Stimulated activated CD4-positive, alpha-beta T cell treated with anti-CD3 and anti-CD28 coated beads, TNF-alpha, amount 100 ng/mL, for 4 hours (primary cell): ENCODE results near the gene PARP15.
"Not testable (repeated sequence)": the region's sequence is repeated elsewhere in the genome, so short reads cannot be mapped to it uniquely, and the experiment has no call there.

Source experiments
- DNase-seq, 3 experiments: peaks; one replicate each; pipeline ENCODE4 v3.0.0-alpha.2; 2020; ENCODE audit warnings: low read depth in 3 of 3

PARP15 gene

DNA sequence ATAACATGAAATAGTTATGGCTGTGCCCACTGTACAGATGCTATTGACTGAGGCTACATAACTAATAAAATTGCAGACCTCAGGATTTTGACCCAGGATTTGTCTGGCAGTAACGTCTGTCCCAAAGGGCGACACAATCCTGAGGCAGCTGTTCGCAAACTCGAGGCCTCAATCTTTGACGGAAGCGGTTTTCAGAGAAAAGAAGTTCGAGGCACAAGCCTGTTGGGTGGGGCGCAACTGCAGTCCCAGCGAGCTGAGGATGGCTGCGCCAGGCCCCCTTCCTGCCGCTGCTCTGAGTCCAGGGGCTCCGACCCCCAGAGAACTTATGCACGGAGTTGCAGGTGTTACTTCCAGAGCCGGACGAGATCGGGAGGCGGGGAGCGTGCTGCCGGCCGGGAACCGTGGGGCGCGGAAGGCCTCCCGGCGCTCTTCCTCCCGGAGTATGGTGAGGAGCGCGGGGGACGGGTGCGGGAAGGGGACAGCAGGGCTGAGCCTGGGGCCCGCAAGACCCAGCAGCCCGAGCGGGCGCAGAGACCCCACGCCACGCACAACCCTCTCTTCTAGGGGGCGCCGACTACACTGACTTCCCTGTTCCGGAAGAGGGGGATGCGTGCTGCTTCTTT, at the start of gene PARP15:
TSS of gene PARP15 (plus strand) at position 242 of the 623 bp plus-strand sequence. CDS start at position 260, 18 bp downstream.
- peak in 1 of 3 experiments; percentile 26 for DNase-seq

DNA sequence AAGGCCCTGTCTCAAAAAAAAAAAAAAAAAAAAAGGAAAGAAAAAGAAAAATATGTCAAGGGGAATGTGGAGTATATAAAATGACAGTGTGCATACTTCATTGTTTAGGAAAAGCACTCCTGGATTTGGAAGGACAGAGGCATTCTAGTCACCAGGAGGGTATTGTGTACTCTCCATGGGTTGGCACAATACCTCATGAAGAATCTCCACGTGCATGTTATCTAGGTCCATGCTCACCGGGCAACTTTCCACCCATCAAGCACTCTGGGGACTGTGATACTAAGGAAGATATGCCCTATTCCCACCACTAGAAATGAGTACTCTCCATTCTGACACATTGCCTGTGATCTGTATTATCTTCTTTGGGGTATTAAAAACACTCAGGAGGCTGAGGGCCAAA, 47.3 kb upstream of the PARP15 start:
- no peak for DNase-seq

DNA sequence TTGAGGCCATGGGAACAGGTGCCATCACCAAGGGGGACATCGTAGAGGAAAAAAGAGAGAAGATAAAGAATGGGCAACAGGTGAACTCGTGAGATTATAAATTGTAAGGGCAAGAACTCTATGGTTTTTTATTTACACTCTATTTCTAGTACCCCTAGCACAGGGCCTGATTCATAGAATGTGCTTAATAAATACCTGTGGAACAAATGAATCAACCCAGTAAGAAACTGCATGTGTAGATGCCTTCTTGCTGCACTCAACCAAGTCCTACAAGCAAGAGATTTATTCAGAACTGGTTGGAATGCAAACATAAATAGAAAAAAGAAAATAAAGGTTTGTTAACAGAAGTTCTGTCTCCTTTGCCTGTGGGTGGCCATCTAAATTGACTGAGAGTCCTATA, 44.0 kb upstream of the PARP15 start:
- DNase-seq = no peak

DNA sequence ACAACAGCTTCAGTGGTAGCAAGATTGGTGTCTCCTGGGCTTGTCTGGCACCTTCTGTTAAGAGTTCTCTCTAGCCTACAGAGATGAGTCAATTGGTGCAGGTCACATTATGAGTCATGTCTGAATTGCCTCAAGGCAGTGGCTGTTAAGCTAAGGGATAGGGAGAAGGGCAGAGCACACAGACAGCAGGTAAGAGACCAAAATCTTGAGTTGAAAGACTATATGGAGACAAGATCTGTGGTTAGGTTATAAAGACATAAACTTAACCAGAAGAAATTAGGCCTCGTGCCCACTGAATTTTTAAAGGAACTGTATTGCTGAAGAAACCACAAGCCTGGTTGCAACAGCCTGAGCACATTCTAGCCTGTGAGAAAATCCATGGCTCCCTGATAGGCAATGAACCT, 43.5 kb upstream of the PARP15 start:
- no peak for DNase-seq

DNA sequence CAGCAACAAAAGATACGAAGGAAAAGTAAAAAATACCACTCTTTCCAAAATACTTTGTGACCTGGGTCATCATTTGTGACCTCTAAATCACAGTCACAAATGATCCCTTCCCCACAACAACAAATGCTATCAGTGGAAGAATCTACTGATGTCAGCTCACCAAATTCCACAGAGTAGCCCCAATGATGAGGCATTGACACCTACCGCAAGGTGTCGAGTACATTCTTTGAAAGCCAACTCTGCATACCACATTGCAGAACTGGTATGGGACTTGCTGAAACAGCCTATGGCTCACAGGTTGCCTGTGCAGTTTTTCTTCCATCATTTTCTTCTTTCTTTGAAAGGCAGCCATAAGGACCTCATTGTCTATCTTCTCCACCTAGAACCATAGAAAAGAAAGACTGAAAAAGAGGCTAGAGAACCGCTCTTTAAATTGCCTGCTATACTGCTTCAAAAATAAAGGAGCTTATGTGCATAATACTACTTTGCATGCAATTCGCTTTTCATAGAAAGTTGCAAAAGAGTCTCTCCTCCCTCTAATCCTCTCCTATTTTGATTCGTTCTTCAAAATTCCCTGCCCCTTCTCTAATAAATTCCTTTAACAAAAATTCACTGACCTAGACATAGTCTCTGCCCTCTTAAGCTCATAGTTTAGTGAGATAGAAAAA, 41.4 kb upstream of the PARP15 start:
- DNase-seq = no peak

DNA sequence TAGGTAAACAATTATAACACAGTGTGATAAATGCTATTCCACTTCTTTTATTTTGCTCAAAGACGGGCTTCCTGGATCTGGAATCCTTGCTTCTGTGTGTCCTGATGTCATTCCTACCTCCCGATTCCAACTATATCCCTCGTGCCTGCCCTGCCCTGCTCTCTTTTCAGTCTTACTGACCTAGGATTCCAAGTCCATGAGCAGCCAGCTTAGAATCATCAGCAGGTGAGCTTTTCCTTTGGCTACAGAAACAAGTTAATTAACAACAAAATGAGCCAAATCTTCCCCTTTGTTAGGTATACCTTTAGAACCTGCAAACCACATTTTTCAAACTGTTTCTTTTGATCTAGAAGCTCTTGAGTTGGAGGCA, 40.8 kb upstream of the PARP15 start:
- DNase-seq = no peak

DNA sequence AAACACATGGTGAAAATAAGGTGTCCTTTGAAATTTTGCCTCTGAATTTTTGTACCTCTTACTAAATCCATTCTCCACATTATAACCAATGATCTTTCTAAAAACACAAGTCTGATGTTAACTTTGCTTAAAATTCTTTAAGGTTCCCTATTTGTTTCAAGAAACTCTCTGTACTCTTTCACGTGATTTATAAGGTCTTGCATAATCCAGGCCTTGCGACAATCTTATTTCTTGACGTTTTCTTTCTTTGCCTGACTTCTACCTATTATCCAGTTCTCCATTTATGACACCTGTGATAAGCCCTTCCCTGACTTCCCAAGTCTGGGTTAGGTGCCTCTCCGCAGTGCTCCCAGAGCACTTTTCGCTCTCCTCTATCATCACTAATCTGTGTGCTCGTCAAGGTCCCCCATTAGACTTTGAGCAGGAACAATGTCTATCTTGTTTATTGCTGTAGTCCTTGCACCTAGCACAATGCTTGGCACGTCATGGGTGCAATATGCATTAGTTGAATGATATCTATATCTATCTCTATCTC, 38.4 kb upstream of the PARP15 start:
- DNase-seq = no peak

DNA sequence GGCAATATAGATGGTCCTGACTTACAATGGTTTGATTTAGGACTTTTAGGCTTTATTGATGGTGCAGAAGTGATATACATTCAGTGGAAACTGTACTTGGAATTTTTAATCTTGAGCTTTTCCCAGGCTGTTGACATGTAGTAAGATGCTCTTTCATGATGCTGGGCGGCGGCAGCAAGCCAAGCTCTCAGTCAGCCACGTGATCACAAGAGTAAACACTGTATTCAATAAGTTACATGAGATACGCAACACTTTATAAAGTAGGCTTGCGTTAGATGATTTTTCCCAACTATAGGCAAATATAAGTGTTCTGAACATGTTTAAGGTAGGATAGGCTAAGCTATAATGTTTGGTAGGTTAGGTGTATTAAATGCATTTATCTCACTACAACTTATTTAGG, 31.3 kb upstream of the PARP15 start:
- no peak for DNase-seq

DNA sequence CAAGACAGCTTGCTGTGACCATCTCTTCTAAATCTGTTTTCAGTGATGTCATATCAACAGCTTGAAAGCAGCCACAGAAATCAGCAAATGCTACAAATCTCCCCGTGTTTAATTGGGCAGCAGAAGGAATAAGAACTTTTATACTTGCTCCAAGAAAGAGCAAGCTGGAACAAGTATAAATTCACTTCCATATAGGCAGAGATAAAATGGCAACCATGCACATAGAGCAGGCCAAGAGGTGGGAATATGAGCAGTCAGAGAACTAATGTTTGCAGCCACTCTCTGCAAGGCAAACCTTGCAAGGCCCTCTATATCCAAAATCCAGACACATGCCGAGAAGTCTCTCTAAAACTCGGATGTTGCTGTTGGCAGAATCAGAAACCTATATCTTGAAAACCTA, 29.4 kb upstream of the PARP15 start:
- DNase-seq = no peak

DNA sequence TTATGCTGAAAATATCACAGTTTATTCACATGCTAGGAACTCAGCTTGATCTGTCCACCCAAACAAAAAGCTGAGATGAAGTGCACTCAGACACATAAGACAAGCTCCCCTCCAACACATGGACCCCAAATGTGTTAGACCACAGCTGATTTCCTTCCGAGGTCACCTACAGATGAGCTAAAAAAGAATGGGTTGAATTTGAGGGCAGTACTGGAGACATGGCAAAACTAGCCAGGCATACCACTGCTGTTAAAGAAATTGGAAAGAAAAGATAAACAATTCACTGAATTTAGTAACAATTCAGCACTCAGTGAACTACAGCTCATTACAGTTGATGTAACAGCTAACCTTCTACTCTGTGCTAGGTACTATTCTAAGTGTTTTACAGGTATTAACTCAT, 28.8 kb upstream of the PARP15 start:
- no peak for DNase-seq

DNA sequence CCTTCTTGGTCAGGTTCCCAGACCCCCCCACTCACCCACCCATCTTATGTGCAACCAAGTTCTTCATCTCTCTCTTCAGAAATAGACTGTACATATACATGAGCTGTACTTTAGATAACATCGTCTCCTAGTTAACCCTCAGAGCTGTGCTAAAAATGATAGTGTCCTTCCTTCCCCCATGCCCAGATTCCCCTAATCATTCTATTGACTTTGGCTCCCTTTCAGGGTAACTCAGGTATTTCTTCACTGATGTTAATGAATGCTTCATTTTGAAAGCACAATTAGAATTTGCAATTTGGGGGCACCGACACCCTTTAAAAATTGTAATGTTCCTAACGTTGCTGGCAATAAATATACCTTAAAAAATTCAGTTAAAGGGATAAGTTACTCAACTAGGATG, 24.3 kb upstream of the PARP15 start:
- DNase-seq = no peak

DNA sequence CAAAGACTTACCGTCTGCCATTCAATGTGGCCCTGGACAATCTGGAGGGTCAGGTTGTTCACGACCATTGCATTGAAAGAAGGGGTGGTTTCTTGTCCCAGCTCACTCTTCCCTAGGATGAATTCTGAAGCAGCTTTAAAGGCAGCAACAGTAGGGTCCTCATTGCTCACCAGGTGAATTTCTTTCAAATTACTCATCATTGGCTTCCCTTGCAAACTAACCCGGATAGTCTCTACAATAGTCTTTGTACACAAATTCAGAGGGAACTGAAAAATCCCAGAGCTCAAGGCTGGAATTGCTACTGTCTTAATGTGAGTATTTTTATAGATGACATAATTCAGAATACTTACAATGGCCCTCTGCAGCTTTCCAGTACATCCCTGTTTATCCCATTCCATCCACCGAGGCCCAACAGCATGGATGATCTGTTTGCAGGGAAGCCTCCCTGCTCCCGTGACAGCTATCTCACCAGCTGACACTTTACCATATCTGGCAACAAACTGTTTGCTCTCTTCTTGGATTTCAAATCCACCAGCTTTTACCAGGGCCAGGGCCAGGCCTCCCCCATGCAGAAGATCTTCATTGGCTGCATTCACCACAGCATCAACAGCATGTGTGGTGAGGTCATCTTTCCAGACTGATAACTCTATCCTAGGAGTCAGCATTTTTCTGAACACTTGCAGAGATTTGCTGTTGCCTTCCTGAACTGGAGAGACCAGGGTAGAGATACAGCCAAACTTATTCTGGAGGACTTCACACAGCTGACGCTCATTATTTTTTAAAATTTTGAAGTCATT, 22.0 kb upstream of the PARP15 start:
- DNase-seq = no peak

DNA sequence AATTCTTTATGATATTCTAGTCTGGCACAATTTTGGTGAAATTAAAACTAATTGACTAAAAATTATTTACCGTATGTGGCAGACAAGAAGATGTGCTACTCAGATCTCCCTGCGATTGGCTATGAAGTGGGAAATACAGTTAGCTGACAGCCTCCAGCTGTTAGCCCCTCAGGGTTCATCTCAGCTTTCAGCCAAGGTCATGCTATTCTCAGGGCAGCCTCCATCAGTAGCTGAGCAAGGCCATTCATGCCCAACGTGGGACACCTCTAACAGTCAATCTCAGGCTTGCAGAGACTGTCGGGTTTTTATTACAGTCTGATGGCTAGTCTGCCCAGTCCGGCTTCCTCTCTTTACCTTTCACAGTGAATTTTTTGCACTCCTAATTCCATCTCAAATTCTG, 20.1 kb upstream of the PARP15 start:
- DNase-seq = no peak

DNA sequence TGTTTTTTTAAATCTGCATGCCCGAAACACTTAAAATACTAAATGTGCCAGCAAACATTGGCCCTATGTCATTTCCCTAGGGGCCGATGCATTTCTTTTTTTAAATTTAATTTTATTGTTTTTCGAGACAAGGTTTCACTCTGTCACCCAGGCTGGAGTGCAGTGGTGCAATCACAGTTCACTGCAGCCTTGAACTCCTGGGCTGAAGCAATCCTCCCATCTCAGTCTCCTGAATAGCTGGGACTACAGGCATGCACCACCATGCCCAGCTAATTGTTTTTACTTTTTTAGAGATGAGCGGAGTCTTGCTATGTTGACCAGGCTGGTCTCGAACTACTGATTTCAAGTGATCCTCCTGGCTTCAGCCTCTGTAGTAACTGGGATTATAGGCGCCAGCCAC, 18.8 kb upstream of the PARP15 start:
- no peak for DNase-seq

DNA sequence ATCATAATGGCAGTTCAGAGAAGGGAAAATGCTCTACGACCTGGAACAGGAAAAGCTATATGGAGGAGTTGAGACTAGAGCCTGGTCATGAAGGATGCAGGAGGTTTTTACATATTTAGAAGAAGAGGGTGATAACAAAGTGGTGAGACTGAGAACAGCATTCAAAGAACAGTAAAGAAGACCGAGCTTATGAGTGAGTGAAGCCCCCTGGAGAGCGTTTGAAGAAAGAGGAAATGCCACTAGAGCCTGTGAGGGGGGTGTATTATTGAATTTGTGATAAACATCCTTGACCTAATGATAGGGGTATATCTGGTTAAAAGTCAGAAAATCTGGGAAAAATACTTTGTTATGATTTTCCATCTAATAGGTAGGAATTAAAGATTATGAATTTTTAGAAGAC, 17.5 kb upstream of the PARP15 start:
- no peak for DNase-seq

DNA sequence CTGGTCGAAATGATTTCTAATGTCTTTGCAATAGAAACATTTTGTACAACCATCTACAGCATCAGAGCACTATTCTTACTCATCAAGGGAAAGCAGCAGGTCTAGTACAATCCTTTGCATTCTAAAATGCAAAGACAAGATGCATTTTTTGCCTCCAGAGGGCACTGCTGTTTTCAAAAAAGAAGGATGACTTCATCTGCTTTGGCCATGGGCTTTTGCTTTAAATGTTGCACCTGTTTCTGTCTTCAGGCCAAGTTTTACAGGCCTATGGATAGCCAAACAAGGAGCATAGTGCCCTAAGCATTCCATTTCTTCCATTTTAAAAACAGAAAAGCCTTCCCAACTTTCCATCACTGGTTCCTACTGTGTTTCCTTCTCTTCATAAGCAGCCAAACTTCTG, 16.8 kb upstream of the PARP15 start:
- peak in 2 of 3 experiments; percentile 23 to 44 for DNase-seq

DNA sequence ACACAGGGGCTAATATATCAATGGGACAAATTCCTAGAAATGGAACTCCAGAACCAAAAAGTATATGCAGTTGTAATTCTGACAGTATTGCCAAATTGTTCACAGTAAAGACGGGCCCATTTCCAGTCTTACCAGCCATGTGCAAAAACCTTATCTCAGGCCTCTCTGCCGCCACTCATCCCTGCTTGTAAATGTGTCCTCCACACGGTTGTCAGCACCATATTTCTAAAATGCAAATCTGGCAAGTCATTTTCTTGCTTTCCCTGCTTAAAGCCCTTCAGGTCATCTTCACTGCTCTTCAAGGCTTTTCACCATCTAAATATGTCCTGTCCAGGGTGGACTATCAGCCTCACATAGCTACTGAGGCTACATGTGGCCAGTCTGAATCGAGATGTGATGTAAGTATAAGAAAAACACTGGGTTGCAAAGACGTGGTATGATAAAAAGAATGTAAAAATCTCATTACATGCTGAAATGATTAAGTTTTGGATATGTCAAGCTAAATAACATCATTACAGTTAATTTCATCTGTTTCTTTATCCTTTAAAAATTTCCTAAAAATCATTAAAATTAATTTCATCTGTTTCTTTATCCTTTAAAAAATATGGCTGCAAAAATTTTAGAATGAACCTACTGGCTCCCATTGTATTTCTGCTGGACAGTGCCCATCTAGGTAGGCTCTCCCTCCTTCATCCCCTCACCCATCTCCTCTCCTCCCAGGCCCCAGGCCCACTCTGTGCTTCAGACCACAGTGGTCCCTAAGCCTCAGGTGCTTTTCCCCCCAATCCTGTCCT, 14.3 kb upstream of the PARP15 start:
- DNase-seq = no peak

DNA sequence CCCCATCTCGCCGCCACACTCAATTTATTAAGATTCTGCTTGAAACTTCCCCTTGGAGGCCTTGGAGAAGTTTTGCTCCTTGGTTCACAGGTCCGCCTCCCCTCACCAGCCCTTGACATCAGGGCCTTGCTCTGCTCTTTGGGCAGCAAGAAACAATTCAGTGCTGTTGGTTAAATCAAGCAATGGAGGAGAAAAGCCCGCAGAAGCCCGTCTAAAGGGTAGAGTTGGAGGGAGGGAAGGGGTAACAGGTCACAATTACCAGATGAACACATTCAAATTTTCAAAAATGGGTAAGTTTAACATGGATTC, 13.8 kb upstream of the PARP15 start:
- DNase-seq = no peak

DNA sequence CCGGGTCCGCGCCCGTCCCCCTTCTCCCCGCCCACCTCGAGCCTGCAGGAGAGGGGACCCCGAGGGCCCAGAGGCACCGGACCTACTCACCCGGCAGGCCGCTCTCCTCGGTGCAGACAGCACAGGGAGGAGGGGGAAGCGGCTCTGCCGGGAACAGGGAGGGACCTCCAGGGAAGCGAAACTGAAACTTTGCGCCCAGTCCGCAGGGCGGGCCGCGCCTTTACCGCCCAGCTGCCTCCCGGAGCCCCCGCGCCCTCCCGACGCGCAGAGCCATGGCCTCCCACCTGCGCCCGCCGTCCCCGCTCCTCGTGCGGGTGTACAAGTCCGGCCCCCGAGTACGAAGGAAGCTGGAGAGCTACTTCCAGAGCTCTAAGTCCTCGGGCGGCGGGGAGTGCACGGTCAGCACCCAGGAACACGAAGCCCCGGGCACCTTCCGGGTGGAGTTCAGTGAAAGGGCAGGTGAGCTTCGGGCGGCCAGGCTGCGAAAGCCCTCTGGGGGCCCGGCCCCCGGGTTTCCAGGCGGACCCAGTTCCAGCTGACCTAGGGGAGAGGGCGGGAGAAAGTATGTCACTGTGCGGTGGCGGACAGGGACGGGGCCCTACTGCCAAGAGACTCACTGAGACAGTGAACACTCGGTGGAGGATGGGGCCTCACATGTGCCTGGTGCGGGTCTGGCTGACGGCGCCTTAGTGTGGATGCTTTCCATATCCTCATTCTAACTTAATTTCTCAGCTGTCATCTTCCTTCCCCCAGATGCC, 13.1 kb upstream of the PARP15 start, which contains the start of the genes DTX3L and PARP9:
TSS of gene DTX3L (plus strand) at position 184 of the 758 bp plus-strand sequence. CDS start at position 273, 89 bp downstream.
TSS of gene PARP9 (minus strand) at position 146 of the 758 bp plus-strand sequence. CDS start 4,680 bp downstream, outside the sequence.
- peak; percentile 51 to 88 (median 84) for DNase-seq

DNA sequence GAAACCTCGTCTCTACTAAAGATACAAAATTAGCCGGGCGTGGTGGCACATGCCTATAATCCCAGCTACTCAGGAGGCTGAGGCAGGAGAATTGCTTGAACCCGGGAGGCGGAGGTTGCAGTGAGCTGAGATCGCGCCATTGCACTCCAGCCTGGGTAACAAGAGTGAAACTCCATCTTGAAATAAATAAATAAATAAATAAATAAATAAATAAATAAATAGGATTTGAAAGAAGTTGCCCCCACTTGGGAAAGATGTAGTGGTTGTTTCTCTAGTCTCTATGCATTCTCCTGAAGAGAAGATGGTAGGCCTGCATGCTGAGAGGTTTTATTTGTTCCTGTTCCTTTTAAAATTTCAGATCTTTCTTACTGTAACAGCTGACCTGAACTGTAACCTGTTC, 9.3 kb upstream of the PARP15 start:
- not testable (repeated sequence) for DNase-seq

DNA sequence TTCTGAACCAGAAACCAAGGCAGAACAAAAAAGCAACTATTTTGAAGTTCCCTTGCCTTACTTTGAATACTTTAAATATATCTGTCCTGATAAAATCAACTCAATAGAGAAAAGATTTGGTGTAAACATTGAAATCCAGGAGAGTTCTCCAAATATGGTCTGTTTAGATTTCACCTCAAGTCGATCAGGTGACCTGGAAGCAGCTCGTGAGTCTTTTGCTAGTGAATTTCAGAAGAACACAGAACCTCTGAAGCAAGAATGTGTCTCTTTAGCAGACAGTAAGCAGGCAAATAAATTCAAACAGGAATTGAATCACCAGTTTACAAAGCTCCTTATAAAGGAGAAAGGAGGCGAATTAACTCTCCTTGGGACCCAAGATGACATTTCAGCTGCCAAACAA, 8.7 kb upstream of the PARP15 start:
- DNase-seq = no peak
